ENCODE data around the gene EVC2. TPM values are rescaled to one million over a fixed set of nuclear protein-coding genes. Genes with fewer than 3 reads are reported as not detected.
A peak's percentile ranks its signal among the peaks of the same experiment; 100 is the strongest.

The EVC2 gene
- total and polyA plus RNA-seq, 2 donors (not counting 1 experiment from before 2014, with no cell fraction given), result 1.4 to 16.5 TPM

DNA sequence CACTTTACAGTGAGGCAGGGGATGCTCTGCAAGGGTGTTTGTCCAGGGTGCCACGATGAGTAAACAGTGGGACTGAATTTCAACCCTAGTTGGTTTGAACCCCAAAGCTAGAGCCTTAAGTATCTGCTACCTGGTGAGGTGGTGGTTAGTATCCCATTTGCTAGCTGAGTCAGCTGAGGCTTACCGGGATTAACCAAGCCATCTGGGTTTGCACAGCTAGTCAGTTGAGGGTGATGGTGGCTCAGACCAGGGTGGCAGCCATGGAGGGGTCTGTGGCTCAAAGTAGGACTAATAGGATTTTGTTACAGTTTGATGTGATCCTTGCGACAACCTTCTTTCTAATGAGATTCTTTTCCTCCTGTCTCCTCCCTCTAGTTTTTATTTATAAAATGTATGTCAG, 4.6 kb upstream of the EVC2 start:
- no peaks in the 10 kb centered on the region for H3K27me3 ChIP-seq (ENCODE audit: control insufficient read depth, insufficient read depth, low read length)
- H2AFZ ChIP-seq (ENCODE audit: low read length), result no peak overlapping the region
- H3K9ac ChIP-seq (ENCODE audit: insufficient read depth, low read length), result no peak overlapping the region
- no peaks in the 10 kb centered on the region for H3K9me3 ChIP-seq (ENCODE audit: control insufficient read depth, insufficient read depth, low read depth, low read length)
- H3K4me3 ChIP-seq (replicated peaks in 1 of 4; ENCODE audit: control extremely low read depth in 1 of 4, insufficient read depth in 1 of 4, low read depth in 3 of 4, low read length in 4 of 4), result peak overlapping the region in 2 of 4 experiments; percentile 71 to 76
- H3K36me3 ChIP-seq (ENCODE audit: control insufficient read depth, insufficient read depth, low read length), result peaks cover 2% of the 10 kb centered on the region
- no peak for DNase-seq (ENCODE audit: low read depth in 2 of 2)
- no peak overlapping the region for H3K27ac ChIP-seq (ENCODE audit: insufficient read depth, low read length)
- peaks cover 52% of the 10 kb centered on the region for H3K79me2 ChIP-seq (ENCODE audit: control insufficient read depth, insufficient read depth, low read length)
- no peaks in the 10 kb centered on the region for H4K20me1 ChIP-seq (ENCODE audit: control insufficient read depth, extremely low read depth, insufficient read depth, low read length)
- peak overlapping the region; percentile 74 for H3K4me2 ChIP-seq (ENCODE audit: extremely low read depth, insufficient read depth, low read length)
- H3K4me1 ChIP-seq (ENCODE audit: control insufficient read depth, extremely low read depth, insufficient read depth, low read length), result peaks cover 11% of the 10 kb centered on the region
- TF ChIP-seq, protein P1, sequence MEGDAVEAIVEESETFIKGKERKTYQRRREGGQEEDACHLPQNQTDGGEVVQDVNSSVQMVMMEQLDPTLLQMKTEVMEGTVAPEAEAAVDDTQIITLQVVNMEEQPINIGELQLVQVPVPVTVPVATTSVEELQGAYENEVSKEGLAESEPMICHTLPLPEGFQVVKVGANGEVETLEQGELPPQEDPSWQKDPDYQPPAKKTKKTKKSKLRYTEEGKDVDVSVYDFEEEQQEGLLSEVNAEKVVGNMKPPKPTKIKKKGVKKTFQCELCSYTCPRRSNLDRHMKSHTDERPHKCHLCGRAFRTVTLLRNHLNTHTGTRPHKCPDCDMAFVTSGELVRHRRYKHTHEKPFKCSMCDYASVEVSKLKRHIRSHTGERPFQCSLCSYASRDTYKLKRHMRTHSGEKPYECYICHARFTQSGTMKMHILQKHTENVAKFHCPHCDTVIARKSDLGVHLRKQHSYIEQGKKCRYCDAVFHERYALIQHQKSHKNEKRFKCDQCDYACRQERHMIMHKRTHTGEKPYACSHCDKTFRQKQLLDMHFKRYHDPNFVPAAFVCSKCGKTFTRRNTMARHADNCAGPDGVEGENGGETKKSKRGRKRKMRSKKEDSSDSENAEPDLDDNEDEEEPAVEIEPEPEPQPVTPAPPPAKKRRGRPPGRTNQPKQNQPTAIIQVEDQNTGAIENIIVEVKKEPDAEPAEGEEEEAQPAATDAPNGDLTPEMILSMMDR (conservative IDR thresholded peaks at IDR 0.05 in 1 of 2, IDR thresholded peaks at IDR 0.05 in 1 of 2; ENCODE audit: low read depth in 1 of 2, low read length in 2 of 2), result no peak
- TF ChIP-seq EZH2 (IDR thresholded peaks at IDR 0.05; ENCODE audit: low read length, missing control alignments), result no peak

DNA sequence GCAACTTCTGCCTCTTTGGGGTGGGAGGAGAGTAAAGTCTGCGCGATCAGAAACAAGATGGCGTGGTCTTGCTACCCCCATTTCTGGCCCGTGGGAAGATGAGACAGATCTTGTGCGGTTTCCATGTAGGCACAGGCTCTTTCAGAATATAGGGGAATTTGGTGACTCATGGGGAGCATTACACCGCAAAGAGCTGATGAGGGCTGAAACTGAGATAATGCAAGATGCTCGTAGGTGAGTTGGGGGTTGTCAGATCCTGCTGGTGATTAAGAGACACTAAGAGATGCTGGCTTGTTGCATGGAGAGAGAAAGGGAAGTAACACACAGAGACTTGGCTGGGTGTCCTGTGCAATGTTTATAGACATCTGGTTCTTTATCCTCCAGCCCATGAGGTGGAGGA, 4.2 kb upstream of the EVC2 start:
- H3K27me3 ChIP-seq (ENCODE audit: control insufficient read depth, insufficient read depth, low read length), result no peaks in the 10 kb centered on the region
- no peak overlapping the region for H3K27ac ChIP-seq (ENCODE audit: insufficient read depth, low read length)
- no peaks in the 10 kb centered on the region for H3K9me3 ChIP-seq (ENCODE audit: control insufficient read depth, insufficient read depth, low read depth, low read length)
- H3K9ac ChIP-seq (ENCODE audit: insufficient read depth, low read length), result no peak overlapping the region
- H2AFZ ChIP-seq (ENCODE audit: low read length), result no peak overlapping the region
- peak; percentile 37 to 97 for DNase-seq (ENCODE audit: low read depth in 2 of 2)
- H3K36me3 ChIP-seq (ENCODE audit: control insufficient read depth, insufficient read depth, low read length), result peaks cover 2% of the 10 kb centered on the region
- peak overlapping the region; percentile 74 for H3K4me2 ChIP-seq (ENCODE audit: extremely low read depth, insufficient read depth, low read length)
- no peaks in the 10 kb centered on the region for H4K20me1 ChIP-seq (ENCODE audit: control insufficient read depth, extremely low read depth, insufficient read depth, low read length)
- peaks cover 48% of the 10 kb centered on the region for H3K79me2 ChIP-seq (ENCODE audit: control insufficient read depth, insufficient read depth, low read length)
- H3K4me1 ChIP-seq (ENCODE audit: control insufficient read depth, extremely low read depth, insufficient read depth, low read length), result peaks cover 10% of the 10 kb centered on the region
- TF ChIP-seq EZH2 (IDR thresholded peaks at IDR 0.05; ENCODE audit: low read length, missing control alignments), result no peak
- TF ChIP-seq, protein P1 (conservative IDR thresholded peaks at IDR 0.05 in 1 of 2, IDR thresholded peaks at IDR 0.05 in 1 of 2; ENCODE audit: low read depth in 1 of 2, low read length in 2 of 2), result no peak
- peak overlapping the region in 2 of 4 experiments; percentile 71 to 76 for H3K4me3 ChIP-seq (replicated peaks in 1 of 4; ENCODE audit: control extremely low read depth in 1 of 4, insufficient read depth in 1 of 4, low read depth in 3 of 4, low read length in 4 of 4)

DNA sequence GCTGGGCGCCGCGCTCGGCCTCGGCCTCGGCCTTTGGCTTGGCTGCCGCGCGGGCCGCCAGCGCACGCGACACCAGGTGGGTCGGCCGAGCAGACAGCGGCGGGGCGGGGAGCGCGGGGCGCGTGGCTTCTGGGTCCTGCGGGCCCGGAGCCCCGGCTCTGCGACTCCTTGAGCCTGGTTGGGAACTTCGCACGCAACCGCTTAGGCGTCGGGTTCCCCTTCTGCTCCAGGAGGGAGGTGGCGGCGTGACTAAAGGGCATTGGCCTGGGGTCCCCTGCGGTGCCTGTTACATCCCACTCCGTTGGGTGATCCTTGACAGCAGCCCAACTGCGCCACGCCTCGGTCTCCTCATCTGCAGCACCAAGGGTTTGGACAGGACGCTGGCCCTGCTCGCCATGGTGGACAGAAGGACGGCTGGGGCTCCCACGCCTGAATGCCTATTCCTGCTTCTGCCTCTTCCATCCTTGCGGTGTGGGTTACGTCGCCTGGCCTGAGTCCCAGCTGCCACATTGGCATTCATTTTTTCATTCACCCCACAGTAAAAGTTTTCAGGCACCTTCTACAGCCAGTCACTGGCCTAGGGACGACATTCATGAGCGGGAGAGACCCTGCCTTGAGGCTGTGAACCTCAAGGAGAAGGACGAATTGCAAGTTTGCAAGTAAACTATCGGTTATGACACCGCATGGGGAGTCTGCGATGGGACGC, 3.3 kb upstream of the EVC2 start:
- no peaks in the 10 kb centered on the region for H3K9me3 ChIP-seq (ENCODE audit: control insufficient read depth, insufficient read depth, low read depth, low read length)
- no peaks in the 10 kb centered on the region for H4K20me1 ChIP-seq (ENCODE audit: control insufficient read depth, extremely low read depth, insufficient read depth, low read length)
- DNase-seq (ENCODE audit: low read depth in 2 of 2), result peak; percentile 50 to 74
- H3K27me3 ChIP-seq (ENCODE audit: control insufficient read depth, insufficient read depth, low read length), result no peaks in the 10 kb centered on the region
- peak overlapping the region; percentile 69 for H3K9ac ChIP-seq (ENCODE audit: insufficient read depth, low read length)
- TF ChIP-seq, protein P1 (conservative IDR thresholded peaks at IDR 0.05 in 1 of 2, IDR thresholded peaks at IDR 0.05 in 1 of 2; ENCODE audit: low read depth in 1 of 2, low read length in 2 of 2), result peak in 1 of 2 donors; percentile 16
- no peak for TF ChIP-seq EZH2 (IDR thresholded peaks at IDR 0.05; ENCODE audit: low read length, missing control alignments)
- peaks cover 2% of the 10 kb centered on the region for H3K36me3 ChIP-seq (ENCODE audit: control insufficient read depth, insufficient read depth, low read length)
- peak overlapping the region; percentile 41 to 76 (median 66) for H3K4me3 ChIP-seq (replicated peaks in 1 of 4; ENCODE audit: control extremely low read depth in 1 of 4, insufficient read depth in 1 of 4, low read depth in 3 of 4, low read length in 4 of 4)
- peaks cover 12% of the 10 kb centered on the region for H3K4me1 ChIP-seq (ENCODE audit: control insufficient read depth, extremely low read depth, insufficient read depth, low read length)
- H3K27ac ChIP-seq (ENCODE audit: insufficient read depth, low read length), result peak overlapping the region; percentile 48
- H3K79me2 ChIP-seq (ENCODE audit: control insufficient read depth, insufficient read depth, low read length), result peaks cover 46% of the 10 kb centered on the region
- peak overlapping the region; percentile 1 for H2AFZ ChIP-seq (ENCODE audit: low read length)
- H3K4me2 ChIP-seq (ENCODE audit: extremely low read depth, insufficient read depth, low read length), result peak overlapping the region; percentile 74
